Calu3 (cell line): ENCODE measurements around the gene C16orf92. TPM values are rescaled to one million over a fixed set of nuclear protein-coding genes. Genes with fewer than 3 reads are reported as not detected.

Source experiments
- BruUV-seq: library from RNA; stranded (reverse); fragments of 400-500 nt; replicated peaks from 2 replicates; lab custom pipeline; 2021; lab: Mats Ljungman, UMichigan
- CTCF ChIA-PET: fragments of 300-600 bp; sonication (Branson Sonifier 250); formaldehyde crosslinking; loops from one replicate; lab custom pipeline; 2022; ENCODE audit warnings: antibody characterized with exemption; lab: Charles Lee
- DNase-seq: peaks from one replicate; pipeline ENCODE4 v3.0.0; 2022
- H3K27ac Mint-ChIP-seq: one replicate; pipeline ENCODE4 v1.8.0; 2022; ENCODE audit warnings: mixed read lengths; ENCODE audit not compliant: unreplicated experiment
- H3K27me3 Mint-ChIP-seq: one replicate; pipeline ENCODE4 v1.8.0; 2022; ENCODE audit warnings: mixed read lengths; ENCODE audit not compliant: unreplicated experiment
- H3K36me3 Mint-ChIP-seq: one replicate; pipeline ENCODE4 v1.8.0; 2022; ENCODE audit warnings: mild to moderate bottlenecking, moderate library complexity, mixed read lengths; ENCODE audit not compliant: insufficient read depth, unreplicated experiment
- H3K4me1 Mint-ChIP-seq: one replicate; pipeline ENCODE4 v1.8.0; 2022; ENCODE audit warnings: mild to moderate bottlenecking, low read depth, mixed read lengths; ENCODE audit not compliant: unreplicated experiment
- H3K4me3 Mint-ChIP-seq: one replicate; pipeline ENCODE4 v1.8.0; 2022; ENCODE audit warnings: mild to moderate bottlenecking, low read depth, moderate library complexity, mixed read lengths; ENCODE audit not compliant: unreplicated experiment
- H3K9me3 Mint-ChIP-seq: one replicate; pipeline ENCODE4 v1.8.0; 2022; ENCODE audit warnings: low read depth, mixed read lengths; ENCODE audit not compliant: unreplicated experiment
- intact Hi-C: fragments of 100-400 bp; cut with micrococcal nuclease; formaldehyde crosslinking; loops from one replicate; pipeline ENCODE4 v1.10.0; 2022; ENCODE audit not compliant: unreplicated experiment
- total RNA-seq: library from RNA; stranded (reverse); gene quantifications from 2 replicates; pipeline ENCODE4 v1.2.3, GENCODE V29; 2022
- TF ChIP-seq, protein P1 (sequence below): fragments of 200-600 bp; IDR thresholded peaks from one replicate; pipeline ENCODE4 v1.8.0; 2022; ENCODE audit warnings: antibody characterized with exemption; ENCODE audit not compliant: unreplicated experiment

Gene C16orf92
- total RNA-seq, 1 experiment from 2014 or later: not detected

DNA sequence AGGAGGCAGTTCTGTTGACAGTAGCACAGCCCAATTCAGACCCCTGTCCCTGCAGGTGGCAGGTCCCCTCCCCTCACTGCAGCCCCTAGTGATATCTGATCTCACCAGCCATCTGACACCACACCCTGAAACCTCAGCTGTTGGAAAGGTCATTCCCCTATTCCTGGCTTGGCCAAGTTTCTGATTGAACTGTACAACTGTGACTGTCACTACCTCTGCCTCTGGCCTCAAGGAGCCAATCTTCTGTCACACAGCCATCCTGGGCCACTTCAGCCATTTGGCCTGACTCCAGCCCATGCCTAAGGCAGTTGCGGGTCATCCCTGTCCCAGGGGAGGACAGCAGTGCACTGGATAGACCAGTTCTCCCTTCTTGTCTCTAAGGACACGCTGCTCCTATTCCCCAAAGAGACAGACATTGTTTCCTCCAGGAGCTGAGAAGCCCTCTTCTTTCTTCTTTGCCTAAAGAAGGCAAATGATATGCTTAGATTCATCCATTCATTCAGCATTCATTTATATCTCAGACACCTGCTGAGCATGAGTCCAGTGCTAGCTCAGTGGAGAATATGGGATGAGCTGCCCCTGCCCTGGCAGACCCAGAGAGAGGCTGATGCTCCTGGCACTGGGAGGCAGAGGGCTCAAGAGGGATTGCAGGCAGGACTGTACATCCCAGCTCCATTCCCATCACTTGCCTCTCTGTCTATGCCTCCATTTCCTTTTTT is 38.0 kb downstream of the C16orf92 start:
- no peak overlapping the region for H3K27ac Mint-ChIP-seq
- H3K4me1 Mint-ChIP-seq: peaks cover 24% of the 10 kb centered on the region
- no peaks in the 10 kb centered on the region for H3K9me3 Mint-ChIP-seq
- intact Hi-C loops: no loop called here
- H3K27me3 Mint-ChIP-seq: no peaks in the 10 kb centered on the region
- no peak for DNase-seq
- no peak overlapping the region for H3K4me3 Mint-ChIP-seq
- CTCF ChIA-PET: interaction anchor here (0.7 kb wide), 1 partner anchor 348 kb away, joined by 8 read pairs; no protein-coding TSS in a partner anchor
- H3K36me3 Mint-ChIP-seq: peaks cover 31% of the 10 kb centered on the region
- no TSS peak for BruUV-seq
- TF ChIP-seq, protein P1, sequence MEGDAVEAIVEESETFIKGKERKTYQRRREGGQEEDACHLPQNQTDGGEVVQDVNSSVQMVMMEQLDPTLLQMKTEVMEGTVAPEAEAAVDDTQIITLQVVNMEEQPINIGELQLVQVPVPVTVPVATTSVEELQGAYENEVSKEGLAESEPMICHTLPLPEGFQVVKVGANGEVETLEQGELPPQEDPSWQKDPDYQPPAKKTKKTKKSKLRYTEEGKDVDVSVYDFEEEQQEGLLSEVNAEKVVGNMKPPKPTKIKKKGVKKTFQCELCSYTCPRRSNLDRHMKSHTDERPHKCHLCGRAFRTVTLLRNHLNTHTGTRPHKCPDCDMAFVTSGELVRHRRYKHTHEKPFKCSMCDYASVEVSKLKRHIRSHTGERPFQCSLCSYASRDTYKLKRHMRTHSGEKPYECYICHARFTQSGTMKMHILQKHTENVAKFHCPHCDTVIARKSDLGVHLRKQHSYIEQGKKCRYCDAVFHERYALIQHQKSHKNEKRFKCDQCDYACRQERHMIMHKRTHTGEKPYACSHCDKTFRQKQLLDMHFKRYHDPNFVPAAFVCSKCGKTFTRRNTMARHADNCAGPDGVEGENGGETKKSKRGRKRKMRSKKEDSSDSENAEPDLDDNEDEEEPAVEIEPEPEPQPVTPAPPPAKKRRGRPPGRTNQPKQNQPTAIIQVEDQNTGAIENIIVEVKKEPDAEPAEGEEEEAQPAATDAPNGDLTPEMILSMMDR: no peak

DNA sequence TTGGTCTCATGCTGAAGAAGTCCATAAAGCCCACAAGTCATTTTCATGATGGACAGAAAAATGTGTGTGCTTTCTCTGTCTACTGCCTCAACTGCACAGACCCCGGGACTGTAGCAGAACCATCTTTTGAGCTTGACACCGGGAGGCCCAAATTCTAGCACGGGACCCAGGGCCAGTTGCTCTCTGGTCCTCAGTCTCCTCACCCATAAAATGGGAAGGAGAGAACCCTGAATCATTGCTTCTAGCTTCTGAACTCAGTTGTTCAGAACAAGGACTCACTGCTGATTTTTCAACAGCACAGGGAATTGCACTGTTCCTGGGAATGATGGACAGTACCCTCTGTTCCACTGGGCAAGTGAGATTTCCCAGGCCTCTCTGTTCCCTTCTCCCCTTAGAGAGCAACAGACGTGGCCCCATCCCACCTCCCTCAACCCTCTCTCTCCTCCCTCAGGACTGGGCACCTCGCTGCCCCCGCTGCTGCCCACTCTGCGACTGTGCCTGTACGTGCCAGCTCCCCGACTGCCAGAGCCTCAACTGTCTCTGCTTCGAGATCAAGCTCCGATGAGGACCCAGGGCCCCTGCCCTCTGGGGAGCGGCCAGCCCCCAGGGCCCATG is 40.4 kb downstream of the C16orf92 start:
- intact Hi-C loops: no loop called here
- Mint-ChIP-seq H3K36me3 (peaks cover 54% of the 10 kb centered on the region), H3K27ac (peak overlapping the region; percentile 87), H3K4me3 (peak overlapping the region; percentile 83), H3K27me3 (no peaks in the 10 kb centered on the region), H3K9me3 (no peaks in the 10 kb centered on the region), H3K4me1 (peaks cover 37% of the 10 kb centered on the region)
- TF ChIP-seq, protein P1: no peak
- CTCF ChIA-PET: interaction anchor here (1.2 kb wide), 1 partner anchor 8 kb away, joined by 7 read pairs; no protein-coding TSS in a partner anchor
- no peak for DNase-seq
- BruUV-seq: no TSS peak

DNA sequence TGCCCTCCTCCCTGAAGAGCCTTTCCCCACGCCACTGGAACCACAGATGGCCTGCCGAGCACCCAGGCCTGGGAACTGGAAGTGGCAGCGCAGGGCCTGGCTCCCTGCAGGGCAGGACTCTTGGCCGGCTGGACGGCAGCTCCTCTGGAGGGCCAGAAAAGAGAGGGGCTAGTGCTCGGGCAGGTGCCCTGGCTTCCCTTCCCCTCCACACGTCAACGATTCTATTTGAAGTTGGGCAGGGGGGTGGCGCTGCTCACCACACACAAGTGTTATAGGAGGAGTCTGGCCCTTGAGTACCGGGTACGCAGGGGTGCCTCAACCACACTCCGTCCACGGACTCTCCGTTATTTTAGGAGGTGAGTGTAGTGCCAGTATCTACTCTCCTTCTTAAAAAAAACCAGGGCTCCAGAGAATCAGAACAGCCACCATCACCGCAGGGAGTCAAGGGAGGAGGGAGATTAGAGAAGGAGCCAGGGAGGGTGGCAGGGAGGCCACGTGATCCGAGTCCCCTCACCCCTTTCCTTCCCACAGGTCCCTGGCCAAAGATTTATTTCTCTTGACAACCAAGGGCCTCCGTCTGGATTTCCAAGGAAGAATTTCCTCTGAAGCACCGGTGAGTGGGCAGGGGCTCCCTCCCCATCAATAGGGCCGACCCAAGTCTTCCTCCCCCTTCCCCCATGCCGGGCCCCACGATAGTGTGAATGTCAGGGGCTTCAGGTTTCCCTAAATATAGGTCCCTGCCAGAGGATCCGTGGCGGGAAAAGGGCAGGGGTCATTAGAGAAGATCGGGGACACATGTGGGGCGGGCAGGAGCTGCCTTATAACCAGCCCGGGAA is 41.1 kb downstream of the C16orf92 start:
- peak; percentile 68 for DNase-seq
- H3K9me3 Mint-ChIP-seq: no peaks in the 10 kb centered on the region
- H3K4me1 Mint-ChIP-seq: peaks cover 37% of the 10 kb centered on the region
- intact Hi-C loops: no loop called here
- H3K27me3 Mint-ChIP-seq: no peaks in the 10 kb centered on the region
- CTCF ChIA-PET: interaction anchor here (1.2 to 3.3 kb wide), 3 partner anchors 9 to 354 kb away, joined by 7 to 20 read pairs (median 9); partner anchors contain the start of gene TBX6
- BruUV-seq: no TSS peak
- peak overlapping the region; percentile 83 for H3K4me3 Mint-ChIP-seq
- TF ChIP-seq, protein P1: no peak
- H3K36me3 Mint-ChIP-seq: peaks cover 58% of the 10 kb centered on the region
- peak overlapping the region; percentile 87 for H3K27ac Mint-ChIP-seq

DNA sequence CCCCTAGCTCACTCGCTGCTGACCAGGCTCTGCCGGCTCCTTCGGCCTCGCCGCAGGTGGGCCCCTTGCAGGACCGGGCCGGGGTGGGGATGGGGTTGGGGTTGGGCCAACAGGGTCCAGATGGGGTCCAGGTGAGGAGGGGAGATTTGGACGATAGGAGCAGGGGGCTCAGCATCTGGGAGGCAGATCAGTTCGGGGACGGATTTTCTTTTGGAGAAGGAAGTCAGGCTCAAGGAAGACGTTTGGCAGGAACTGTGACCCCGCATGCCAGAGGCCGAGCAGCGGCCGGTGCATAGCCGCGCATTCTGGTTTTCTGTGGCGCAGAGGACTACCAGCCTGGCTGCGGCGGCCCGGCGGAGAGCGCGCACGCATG is 41.7 kb downstream of the C16orf92 start:
- Mint-ChIP-seq H3K27me3 (no peaks in the 10 kb centered on the region), H3K9me3 (no peaks in the 10 kb centered on the region), H3K4me3 (peak overlapping the region; percentile 83), H3K36me3 (peaks cover 64% of the 10 kb centered on the region), H3K27ac (peak overlapping the region; percentile 87), H3K4me1 (peaks cover 42% of the 10 kb centered on the region)
- intact Hi-C loops: no loop called here
- CTCF ChIA-PET: interaction anchor here (1.2 to 3.3 kb wide), 5 partner anchors 12 to 365 kb away, joined by 3 to 20 read pairs (median 4); partner anchors contain the start of genes DCTPP1 and TBX6
- TF ChIP-seq, protein P1: no peak
- no peak for DNase-seq
- TSS peak; percentile 88 for BruUV-seq
